SU-DHL-6 (cell line): ENCODE measurements around the gene CELF5.

Experiments used
- CTCF ChIP-seq: fragments of 200-600 bp; sonication (generic); IDR thresholded peaks from one replicate; pipeline ENCODE4 v1.5.1; 2017; ENCODE audit warnings: antibody characterized with exemption, mild to moderate bottlenecking, low read length, moderate library complexity; ENCODE audit not compliant: insufficient read depth, poor library complexity, severe bottlenecking
- EZH2phosphoT487 ChIP-seq: fragments of 200-600 bp; sonication (generic), shearing (Covaris generic); conservative IDR thresholded peaks from 2 replicates; pipeline ENCODE4 v1.6.1; 2018; ENCODE audit warnings: mild to moderate bottlenecking, antibody characterized with exemption, low read length, moderate library complexity, mixed read lengths

GRCh38 chr19:3302755-3303154 is 78.3 kb downstream of the CELF5 start:
- TF ChIP-seq CTCF (no peak), EZH2phosphoT487 (no peak)
